Endothelial cell of umbilical vein (primary cell): ENCODE data around the gene CUBN. TPM values are rescaled to one million over a fixed set of nuclear protein-coding genes. Genes with fewer than 3 reads are reported as not detected.

Experiments used
- BruUV-seq: library from RNA; stranded (reverse); fragments of 400-500 nt; replicated peaks from 2 replicates; lab custom pipeline; 2021; lab: Mats Ljungman, UMichigan
- CTCF ChIA-PET: fragments of 300-600, 350-600 bp; sonication (Branson Sonifier 250); formaldehyde crosslinking; loops from one replicate; lab custom pipeline; 2021; ENCODE audit warnings: antibody characterized with exemption, inconsistent platforms; lab: Charles Lee
- POLR2A ChIA-PET: fragments of 300-600, 350-600 bp; sonication (Branson Sonifier 250); formaldehyde crosslinking; loops from one replicate; lab custom pipeline; 2021; ENCODE audit warnings: antibody characterized with exemption, inconsistent platforms; lab: Charles Lee
- DNase-seq: peaks from one replicate; pipeline ENCODE4 v3.0.0-alpha.2; 2011; ENCODE audit warnings: low read depth, low spot score
- FAIRE-seq: peaks from 2 replicates; lab custom pipeline; 2011; peaks lifted over from hg19 to GRCh38; lab: Jason Lieb, UNC
- H2AFZ ChIP-seq: 2 replicates; pipeline ENCODE4 v1.6.0; 2012; ENCODE audit warnings: low read depth, low read length, control low read depth, inconsistent platforms
- H3K27ac ChIP-seq: 2 replicates; pipeline ENCODE4 v1.5.1; 2011; ENCODE audit warnings: low read depth, mild to moderate bottlenecking, control low read depth, low read length, moderate library complexity; ENCODE audit not compliant: insufficient read depth
- H3K27me3 ChIP-seq, 2 experiments: 2 replicates each; pipeline versions ENCODE4 v1.6.0 to v1.6.1; 2011; ENCODE audit warnings: low read length in 2 of 2, mixed read lengths in 1 of 2; ENCODE audit not compliant: control insufficient read depth in 2 of 2, insufficient read depth in 2 of 2
- H3K36me3 ChIP-seq, 2 experiments: 2 replicates in 1 of 2; 3 replicates in 1 of 2; pipeline ENCODE4 v1.5.1; 2011; ENCODE audit warnings: low read length in 2 of 2, mild to moderate bottlenecking in 1 of 2, moderate library complexity in 1 of 2; ENCODE audit not compliant: control insufficient read depth in 2 of 2, insufficient read depth in 2 of 2; ENCODE audit errors: extremely low read depth in 1 of 2
- H3K4me1 ChIP-seq: 3 replicates; pipeline ENCODE4 v1.5.1; 2011; ENCODE audit warnings: mild to moderate bottlenecking, low read length; ENCODE audit not compliant: control insufficient read depth, insufficient read depth; ENCODE audit errors: extremely low read depth
- H3K4me2 ChIP-seq: 2 replicates; pipeline ENCODE4 v1.6.1; 2011; ENCODE audit warnings: low read length, control low read depth, mixed read lengths; ENCODE audit not compliant: insufficient read depth
- H3K4me3 ChIP-seq, 3 experiments: fragments of 200-600 bp in 1 of 3; sonication (generic), shearing (Covaris generic) in 1 of 3; replicated peaks in 1 of 3; 2 replicates each; pipeline ENCODE4 v1.5.1; 2011 to 2016; ENCODE audit warnings: control low read depth in 3 of 3, low read length in 3 of 3, mild to moderate bottlenecking in 2 of 3, inconsistent platforms in 1 of 3, low read depth in 1 of 3, moderate library complexity in 1 of 3; ENCODE audit not compliant: insufficient read depth in 1 of 3
- H3K79me2 ChIP-seq: 2 replicates; pipeline ENCODE4 v1.6.0; 2012; ENCODE audit warnings: low read length, inconsistent platforms; ENCODE audit not compliant: control insufficient read depth, insufficient read depth
- H3K9ac ChIP-seq: replicated peaks from 2 replicates; pipeline ENCODE3; 2011; ENCODE audit warnings: low read length, control low read depth; ENCODE audit not compliant: insufficient read depth; ENCODE audit errors: extremely low read depth
- H3K9me1 ChIP-seq: replicated peaks from 3 replicates; pipeline ENCODE4 v1.6.0; 2011; ENCODE audit warnings: mild to moderate bottlenecking, low read length; ENCODE audit not compliant: control insufficient read depth, insufficient read depth; ENCODE audit errors: extremely low read depth
- H3K9me3 ChIP-seq: replicated peaks from 2 replicates; pipeline ENCODE4 v1.5.1; 2012; ENCODE audit warnings: low read length, inconsistent platforms; ENCODE audit not compliant: control insufficient read depth, insufficient read depth
- H4K20me1 ChIP-seq: replicated peaks from 2 replicates; pipeline ENCODE3; 2011; ENCODE audit warnings: mild to moderate bottlenecking, low read length; ENCODE audit not compliant: control insufficient read depth, insufficient read depth; ENCODE audit errors: extremely low read depth
- EZH2 ChIP-seq: IDR thresholded peaks from 2 replicates; pipeline ENCODE4 v1.6.1; 2012; ENCODE audit warnings: borderline replicate concordance, low read depth, mild to moderate bottlenecking, moderate library complexity, low read length, inconsistent platforms; ENCODE audit not compliant: severe bottlenecking
- FOS ChIP-seq: IDR thresholded peaks from 2 replicates; pipeline ENCODE4 v1.6.1; 2011; ENCODE audit warnings: mild to moderate bottlenecking, low read length, moderate library complexity, borderline replicate concordance; ENCODE audit not compliant: insufficient read depth
- GATA2 ChIP-seq: IDR thresholded peaks from 2 replicates; pipeline ENCODE4 v1.7.0; 2011; ENCODE audit warnings: low read depth, mild to moderate bottlenecking, moderate library complexity, mixed read lengths, low read length; ENCODE audit not compliant: insufficient read length, insufficient read depth
- JUN ChIP-seq: IDR thresholded peaks from 2 replicates; pipeline ENCODE4 v1.6.1; 2011; ENCODE audit warnings: borderline replicate concordance, low read depth; ENCODE audit not compliant: insufficient read length, insufficient read depth
- MYC ChIP-seq: IDR thresholded peaks from one replicate; pipeline ENCODE4 v1.6.1; 2011; ENCODE audit warnings: mild to moderate bottlenecking, low read depth, low read length
- POLR2A ChIP-seq: IDR thresholded peaks from 2 replicates; pipeline ENCODE4 v1.6.1; 2012; ENCODE audit warnings: low read depth, mild to moderate bottlenecking, control low read depth, low read length
- POLR2AphosphoS5 ChIP-seq: IDR thresholded peaks from 2 replicates; pipeline ENCODE4 v1.6.1; 2012; ENCODE audit warnings: low read depth, mild to moderate bottlenecking, control low read depth, low read length, moderate library complexity; ENCODE audit not compliant: insufficient read depth
- dilution Hi-C: fragments of 300-500 bp; cut with MboI; formaldehyde crosslinking; loops from one replicate; pipeline ENCODE4 v1.15.0; 2019; ENCODE audit warnings: low sequenced_read_pairs; ENCODE audit not compliant: extremely low pct_ligation_motif_present
- intact Hi-C: fragments of 100-400 bp; cut with micrococcal nuclease; formaldehyde crosslinking; loops from one replicate; pipeline ENCODE4 v1.10.0; 2022
- polyA plus RNA-seq, 4 experiments: library from polyadenylated mRNA; depleted of rRNA in 3 of 4; stranded (reverse) in 3 of 4; unstranded in 1 of 4; fragments of >200 nt; gene quantifications; 2 replicates each; pipeline versions ENCODE4 v1.2.1 to v1.2.3, GENCODE V29; 2011 to 2012; ENCODE audit warnings: missing spikeins in 1 of 4
- total RNA-seq: library from RNA; stranded (reverse); gene quantifications from 2 replicates; pipeline ENCODE4 v1.2.3, GENCODE V29; 2021
- TF ChIP-seq, protein P1 (sequence below), 2 donors: IDR thresholded peaks; 1 replicate in 1 of 2; 2 replicates in 1 of 2; pipeline ENCODE4 v1.5.1; 2011; ENCODE audit warnings: low read length in 2 of 2, mild to moderate bottlenecking in 2 of 2, moderate library complexity in 2 of 2, control low read depth in 1 of 2, inconsistent platforms in 1 of 2, low read depth in 1 of 2; ENCODE audit not compliant: insufficient read depth in 1 of 2; ENCODE audit errors: extremely low read depth in 1 of 2
- TF ChIP-seq, protein P2 (sequence below): IDR thresholded peaks from 2 replicates; pipeline ENCODE4 v1.6.1; 2011; ENCODE audit not compliant: insufficient read depth, insufficient read length

Gene CUBN
- total and polyA plus RNA-seq, 2 donors (not counting 3 experiments of a cell fraction or from before 2014, with no cell fraction given) = 2.7 to 4.6 TPM

DNA sequence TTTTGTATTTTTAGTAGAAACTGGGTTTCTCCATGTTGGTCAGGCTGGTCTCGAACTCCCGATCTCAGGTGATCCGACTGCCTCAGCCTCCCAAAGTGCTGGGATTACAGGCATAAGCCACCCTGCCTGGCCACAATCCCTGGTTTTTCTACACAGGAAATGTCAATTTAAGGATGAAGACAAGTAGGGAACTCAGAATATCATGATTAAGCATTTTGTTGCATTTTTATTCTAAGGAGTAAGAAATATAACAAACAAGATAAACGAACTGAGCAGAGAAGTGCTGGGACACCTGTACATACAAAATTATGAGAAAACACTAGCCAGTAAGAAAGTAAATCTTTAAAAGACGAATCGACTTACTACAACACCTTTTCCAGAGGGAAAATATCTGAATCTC lies 69.3 kb downstream of the CUBN start:
- no TSS peak for BruUV-seq
- no peak for TF ChIP-seq POLR2A
- no peak for TF ChIP-seq JUN
- no peak for TF ChIP-seq GATA2
- H3K4me1 ChIP-seq = peaks cover 59% of the 10 kb centered on the region
- H3K9me1 ChIP-seq = no peaks in the 10 kb centered on the region
- no peak overlapping the region for H3K9ac ChIP-seq
- H4K20me1 ChIP-seq = no peaks in the 10 kb centered on the region
- dilution Hi-C loops (no loop called here), intact Hi-C loops (loop anchor here (5.0 kb wide), 2 partner anchors 148 to 208 kb away; no protein-coding TSS in a partner anchor)
- H3K36me3 ChIP-seq = no peaks in the 10 kb centered on the region
- FAIRE-seq = no peak
- no peak overlapping the region for H3K27ac ChIP-seq
- POLR2A ChIA-PET = no interaction called here
- H3K4me3 ChIP-seq = no peak overlapping the region
- H2AFZ ChIP-seq = no peak overlapping the region
- no peaks in the 10 kb centered on the region for H3K9me3 ChIP-seq
- no peak for DNase-seq
- H3K79me2 ChIP-seq = no peaks in the 10 kb centered on the region
- H3K27me3 ChIP-seq = no peaks in the 10 kb centered on the region
- CTCF ChIA-PET = interaction anchor here (1.0 kb wide), 2 partner anchors 11 to 208 kb away, joined by 3 to 4 read pairs; no protein-coding TSS in a partner anchor
- H3K4me2 ChIP-seq = no peak overlapping the region

DNA sequence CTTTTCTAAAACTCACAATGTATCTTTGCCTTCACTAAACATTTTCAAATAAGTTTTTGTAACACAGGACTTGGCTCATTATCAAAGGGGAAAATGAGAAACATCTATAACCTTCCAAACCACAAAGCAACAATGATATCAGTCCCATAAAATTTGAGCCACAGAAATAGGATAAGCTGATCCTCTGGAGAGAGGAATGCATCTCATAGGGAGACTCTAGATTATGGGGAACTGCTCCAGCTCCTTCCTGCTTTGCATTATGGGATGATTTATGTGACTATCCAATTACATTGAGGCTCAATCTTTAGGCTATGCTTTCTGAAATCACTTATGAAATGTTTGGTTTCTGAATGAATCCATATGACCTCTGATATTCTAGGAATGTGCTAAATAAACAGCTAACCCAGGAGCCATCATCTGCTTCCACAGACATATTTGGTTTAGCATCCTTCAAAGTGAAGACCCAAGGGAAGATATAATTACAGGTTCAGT lies 70.4 kb downstream of the CUBN start:
- BruUV-seq = no TSS peak
- Histone ChIP-seq H3K79me2 (no peaks in the 10 kb centered on the region), H3K27me3 (no peaks in the 10 kb centered on the region), H3K36me3 (no peaks in the 10 kb centered on the region), H3K4me3 (no peak overlapping the region), H3K4me1 (peaks cover 49% of the 10 kb centered on the region), H2AFZ (peak overlapping the region; percentile 68), H3K9ac (no peak overlapping the region), H3K9me3 (no peaks in the 10 kb centered on the region), H3K9me1 (no peaks in the 10 kb centered on the region), H3K4me2 (peak overlapping the region; percentile 16), H4K20me1 (no peaks in the 10 kb centered on the region), H3K27ac (peak overlapping the region; percentile 28)
- ChIA-PET POLR2A (no interaction called here), CTCF (interaction anchor here (1.0 kb wide), 2 partner anchors 10 to 207 kb away, joined by 3 to 4 read pairs; no protein-coding TSS in a partner anchor)
- dilution Hi-C loops (no loop called here), intact Hi-C loops (no loop called here)
- TF ChIP-seq, protein P1, sequence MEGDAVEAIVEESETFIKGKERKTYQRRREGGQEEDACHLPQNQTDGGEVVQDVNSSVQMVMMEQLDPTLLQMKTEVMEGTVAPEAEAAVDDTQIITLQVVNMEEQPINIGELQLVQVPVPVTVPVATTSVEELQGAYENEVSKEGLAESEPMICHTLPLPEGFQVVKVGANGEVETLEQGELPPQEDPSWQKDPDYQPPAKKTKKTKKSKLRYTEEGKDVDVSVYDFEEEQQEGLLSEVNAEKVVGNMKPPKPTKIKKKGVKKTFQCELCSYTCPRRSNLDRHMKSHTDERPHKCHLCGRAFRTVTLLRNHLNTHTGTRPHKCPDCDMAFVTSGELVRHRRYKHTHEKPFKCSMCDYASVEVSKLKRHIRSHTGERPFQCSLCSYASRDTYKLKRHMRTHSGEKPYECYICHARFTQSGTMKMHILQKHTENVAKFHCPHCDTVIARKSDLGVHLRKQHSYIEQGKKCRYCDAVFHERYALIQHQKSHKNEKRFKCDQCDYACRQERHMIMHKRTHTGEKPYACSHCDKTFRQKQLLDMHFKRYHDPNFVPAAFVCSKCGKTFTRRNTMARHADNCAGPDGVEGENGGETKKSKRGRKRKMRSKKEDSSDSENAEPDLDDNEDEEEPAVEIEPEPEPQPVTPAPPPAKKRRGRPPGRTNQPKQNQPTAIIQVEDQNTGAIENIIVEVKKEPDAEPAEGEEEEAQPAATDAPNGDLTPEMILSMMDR (IDR thresholded peaks at IDR 0.05; ENCODE audit: extremely low read depth in 1 of 2, insufficient read depth in 1 of 2, low read depth in 1 of 2, low read length in 2 of 2) = no peak
- no peak for TF ChIP-seq MYC
- TF ChIP-seq FOS = no peak
- no peak for TF ChIP-seq EZH2
- no peak for TF ChIP-seq POLR2AphosphoS5
- TF ChIP-seq JUN = no peak
- TF ChIP-seq GATA2 = no peak
- no peak for TF ChIP-seq POLR2A
- TF ChIP-seq, protein P2, sequence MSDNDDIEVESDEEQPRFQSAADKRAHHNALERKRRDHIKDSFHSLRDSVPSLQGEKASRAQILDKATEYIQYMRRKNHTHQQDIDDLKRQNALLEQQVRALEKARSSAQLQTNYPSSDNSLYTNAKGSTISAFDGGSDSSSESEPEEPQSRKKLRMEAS = no peak
- FAIRE-seq (no peak), DNase-seq (no peak)
